GM12875 (cell line): ENCODE results near the gene ULBP1.
"Not testable (repeated sequence)": the region's sequence is repeated elsewhere in the genome, so short reads cannot be mapped to it uniquely, and the experiment has no call there.

Source experiments
- H3K4me3 ChIP-seq: one replicate; pipeline ENCODE4 v1.5.1; 2011; ENCODE audit warnings: low read depth, low read length, control low read depth
- TF ChIP-seq, protein P1 (sequence below): IDR thresholded peaks from 2 replicates; pipeline ENCODE4 v1.5.1; 2011; ENCODE audit warnings: low read depth, mild to moderate bottlenecking, control low read depth, inconsistent platforms, low read length, moderate library complexity, borderline replicate concordance; ENCODE audit not compliant: insufficient read depth

Gene ULBP1

GRCh38 chr6:149950423-149950822, 13.3 kb upstream of the ULBP1 start:
- TF ChIP-seq, protein P1, sequence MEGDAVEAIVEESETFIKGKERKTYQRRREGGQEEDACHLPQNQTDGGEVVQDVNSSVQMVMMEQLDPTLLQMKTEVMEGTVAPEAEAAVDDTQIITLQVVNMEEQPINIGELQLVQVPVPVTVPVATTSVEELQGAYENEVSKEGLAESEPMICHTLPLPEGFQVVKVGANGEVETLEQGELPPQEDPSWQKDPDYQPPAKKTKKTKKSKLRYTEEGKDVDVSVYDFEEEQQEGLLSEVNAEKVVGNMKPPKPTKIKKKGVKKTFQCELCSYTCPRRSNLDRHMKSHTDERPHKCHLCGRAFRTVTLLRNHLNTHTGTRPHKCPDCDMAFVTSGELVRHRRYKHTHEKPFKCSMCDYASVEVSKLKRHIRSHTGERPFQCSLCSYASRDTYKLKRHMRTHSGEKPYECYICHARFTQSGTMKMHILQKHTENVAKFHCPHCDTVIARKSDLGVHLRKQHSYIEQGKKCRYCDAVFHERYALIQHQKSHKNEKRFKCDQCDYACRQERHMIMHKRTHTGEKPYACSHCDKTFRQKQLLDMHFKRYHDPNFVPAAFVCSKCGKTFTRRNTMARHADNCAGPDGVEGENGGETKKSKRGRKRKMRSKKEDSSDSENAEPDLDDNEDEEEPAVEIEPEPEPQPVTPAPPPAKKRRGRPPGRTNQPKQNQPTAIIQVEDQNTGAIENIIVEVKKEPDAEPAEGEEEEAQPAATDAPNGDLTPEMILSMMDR: no peak
- no peak overlapping the region for H3K4me3 ChIP-seq

- TF ChIP-seq, protein P1: no peak
- H3K4me3 ChIP-seq: no peak overlapping the region
Measured at GRCh38 chr6:149951096-149951495, 12.6 kb upstream of the ULBP1 start.

DNA sequence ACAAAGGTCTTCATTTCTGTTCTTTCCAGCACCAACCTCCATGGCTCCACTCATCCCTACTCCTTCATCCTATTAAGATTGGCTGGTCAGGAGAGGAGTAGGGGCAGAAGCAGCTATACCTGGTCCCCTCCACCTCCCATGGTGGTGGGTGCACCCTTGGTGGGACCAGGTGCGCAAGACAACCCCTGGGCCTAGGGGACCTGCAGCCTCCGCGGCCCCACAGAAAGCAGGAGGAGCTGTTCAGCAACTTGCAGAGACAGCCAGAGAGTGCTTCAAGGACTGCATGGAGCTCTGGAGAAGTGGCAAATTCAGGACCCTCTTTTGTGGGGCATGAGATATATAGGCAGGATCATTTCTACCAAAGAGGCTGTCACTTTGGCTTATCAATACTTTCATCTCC, 12.1 kb upstream of the ULBP1 start:
- no peak overlapping the region for H3K4me3 ChIP-seq
- TF ChIP-seq, protein P1: no peak

GRCh38 chr6:149953390-149953789, 10.4 kb upstream of the ULBP1 start:
- H3K4me3 ChIP-seq: not testable (repeated sequence)

- H3K4me3 ChIP-seq: not testable (repeated sequence)
Measured at GRCh38 chr6:149953934-149954327, 9.8 kb upstream of the ULBP1 start.

DNA sequence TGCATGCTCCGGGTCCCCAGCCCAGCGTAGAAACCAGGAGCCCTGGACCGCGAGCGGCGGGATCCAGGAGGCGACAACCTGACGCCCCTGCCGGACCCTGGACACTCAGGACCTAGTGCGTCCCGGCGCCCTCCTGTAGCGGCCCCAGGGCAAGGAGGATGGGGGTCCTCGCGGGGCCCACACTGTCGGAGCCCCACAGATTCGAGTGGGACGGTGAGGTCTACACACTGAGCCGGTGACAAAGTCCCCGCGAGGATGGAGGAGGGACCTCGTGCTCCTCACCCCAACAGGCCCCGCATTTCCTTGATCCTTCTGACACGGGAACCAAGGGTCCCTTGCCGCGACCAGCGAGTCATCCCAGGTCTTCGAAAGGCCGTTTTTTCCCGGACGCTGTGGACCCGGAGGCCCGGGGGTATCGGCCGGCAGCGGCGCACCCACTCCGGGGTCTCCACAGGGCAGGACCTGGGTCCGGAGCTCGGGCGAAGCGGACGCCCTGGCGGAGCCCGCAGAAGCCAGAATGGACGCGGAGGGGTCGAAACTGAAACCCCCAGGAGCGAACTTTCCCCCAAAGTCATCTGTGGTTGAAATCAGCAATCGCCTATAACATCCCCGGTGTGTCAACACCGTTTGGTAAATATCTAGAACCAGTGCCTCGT, 9.3 kb upstream of the ULBP1 start:
- not testable (repeated sequence) for H3K4me3 ChIP-seq

DNA sequence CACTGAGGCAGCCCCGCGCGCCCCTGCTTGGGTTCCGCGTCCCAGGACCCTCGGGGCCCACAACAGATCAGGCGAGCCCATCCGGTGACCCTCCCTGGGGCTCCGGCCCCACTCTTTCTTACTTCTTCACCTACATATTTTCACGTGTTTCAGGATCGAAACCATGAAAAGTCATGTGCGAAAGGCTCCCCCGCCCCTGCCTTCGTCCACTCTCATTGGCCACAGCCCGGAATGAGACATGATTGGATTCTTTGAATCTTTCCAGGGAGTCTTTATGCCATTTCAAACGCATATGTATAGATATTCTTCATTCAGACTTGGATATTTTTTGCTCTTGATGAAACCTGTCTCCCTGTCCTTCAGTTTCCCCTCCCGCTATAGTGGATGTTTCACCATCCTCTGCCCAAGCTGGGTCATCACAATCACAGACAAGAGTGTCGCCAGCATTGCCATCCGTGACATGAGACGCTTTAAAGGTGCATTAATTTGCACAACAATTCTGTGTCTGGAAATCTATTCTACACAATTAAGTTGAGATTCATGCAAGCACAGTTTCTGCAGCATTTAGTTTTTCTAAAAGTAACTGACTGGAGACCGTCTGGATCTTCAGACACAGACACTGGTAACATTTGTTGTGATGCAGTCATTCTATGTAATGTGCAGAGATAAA, 8.6 kb upstream of the ULBP1 start:
- not testable (repeated sequence) for H3K4me3 ChIP-seq

- H3K4me3 ChIP-seq: not testable (repeated sequence)
Measured at GRCh38 chr6:149955654-149956317, 8.0 kb upstream of the ULBP1 start.

DNA sequence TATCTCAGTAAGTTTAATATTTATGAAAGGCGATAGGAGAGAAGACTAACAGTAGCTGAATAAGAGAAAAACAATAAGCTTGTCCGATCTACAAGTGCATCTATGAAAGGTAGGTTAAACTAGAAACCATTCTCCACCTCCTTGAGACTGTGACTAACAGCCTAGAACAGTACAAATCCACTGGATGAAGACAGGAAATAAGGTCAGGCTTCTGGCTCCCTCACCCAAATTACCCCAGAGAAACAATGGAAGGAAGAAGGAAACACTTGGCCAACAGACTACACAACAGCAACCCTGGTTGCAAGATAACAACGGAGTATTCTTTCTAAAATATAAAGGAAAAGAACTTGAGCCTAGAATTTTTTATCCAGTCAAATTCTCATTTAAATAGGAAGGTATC, 5.6 kb upstream of the ULBP1 start:
- H3K4me3 ChIP-seq: not testable (repeated sequence)

DNA sequence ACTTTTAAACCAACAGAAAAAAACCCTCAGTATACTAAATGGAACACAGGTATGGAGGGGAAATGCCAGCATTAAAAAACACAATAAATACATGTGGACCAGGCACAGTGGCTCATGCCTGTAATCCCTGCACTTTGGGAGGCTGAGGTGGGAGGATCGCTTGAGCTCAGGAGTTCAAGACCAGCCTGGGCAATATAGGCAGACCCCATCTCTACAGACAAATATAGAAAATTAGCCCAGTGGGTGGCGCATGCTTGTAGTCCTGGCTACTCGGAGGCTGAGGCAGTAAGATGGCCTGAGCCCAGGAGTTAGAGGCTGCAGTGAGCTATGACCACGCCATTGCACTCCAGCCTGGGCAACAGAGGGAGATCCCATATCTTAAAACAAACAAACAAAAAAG, 3.9 kb upstream of the ULBP1 start:
- H3K4me3 ChIP-seq: not testable (repeated sequence)

DNA sequence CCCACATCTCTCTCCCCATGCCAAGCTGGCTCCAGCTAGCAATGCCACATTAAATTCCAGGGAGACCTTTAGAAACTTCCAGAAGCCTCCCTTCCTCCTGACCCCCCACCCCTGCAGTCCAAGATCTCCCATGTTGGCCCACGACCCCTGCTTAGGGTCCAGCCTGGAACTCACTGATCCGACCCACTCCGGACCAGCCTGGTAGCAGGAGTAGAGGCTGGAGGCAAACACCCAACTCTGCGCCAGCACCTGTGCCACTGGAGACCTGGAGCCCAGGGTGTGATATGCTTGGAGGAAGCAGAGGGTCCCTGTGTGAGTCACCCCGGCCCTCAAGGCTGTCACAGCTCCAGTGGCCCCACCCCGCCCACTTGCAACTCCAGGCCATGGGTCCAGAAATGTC, 3.3 kb upstream of the ULBP1 start:
- H3K4me3 ChIP-seq: no peak overlapping the region
- TF ChIP-seq, protein P1: no peak
